GM13976 (cell line): ENCODE measurements around the gene RNF215.
"Not testable (repeated sequence)": the region's sequence is repeated elsewhere in the genome, so short reads cannot be mapped to it uniquely, and the experiment has no call there.

Source experiments
- DNase-seq: peaks from one replicate; pipeline ENCODE4 v3.0.0; 2012; ENCODE audit warnings: low spot score
- CTCF ChIP-seq: IDR thresholded peaks from 2 replicates; pipeline ENCODE4 v1.5.1; 2012; ENCODE audit warnings: borderline replicate concordance, mild to moderate bottlenecking; ENCODE audit not compliant: insufficient read depth; ENCODE audit errors: extremely low read depth, missing control alignments, control extremely low read depth
- in situ Hi-C: fragments of 300-500 bp; cut with MboI; formaldehyde crosslinking; loops from one replicate; pipeline ENCODE4 v1.12.0; 2022; ENCODE audit warnings: low sequenced_read_pairs, mixed read lengths, inconsistent platforms; ENCODE audit not compliant: unreplicated experiment

The RNF215 gene

GRCh38 chr22:30413001-30413400 lies 25.8 kb upstream of the RNF215 start:
- in situ Hi-C loops, result no loop called here
- TF ChIP-seq CTCF, result no peak
- DNase-seq, result no peak

GRCh38 chr22:30411780-30412179 lies 24.6 kb upstream of the RNF215 start:
- in situ Hi-C loops, result no loop called here
- DNase-seq, result no peak
- no peak for TF ChIP-seq CTCF

- TF ChIP-seq CTCF, result no peak
- no peak for DNase-seq
- in situ Hi-C loops, result no loop called here
Measured at GRCh38 chr22:30408388-30409102, 21.3 kb upstream of the RNF215 start.

GRCh38 chr22:30406400-30406799 lies 19.2 kb upstream of the RNF215 start:
- no peak for DNase-seq
- in situ Hi-C loops, result no loop called here
- TF ChIP-seq CTCF, result no peak

- in situ Hi-C loops, result no loop called here
- no peak for DNase-seq
- no peak for TF ChIP-seq CTCF
Measured at GRCh38 chr22:30405731-30406130, 18.5 kb upstream of the RNF215 start.

GRCh38 chr22:30404307-30404706 lies 17.1 kb upstream of the RNF215 start:
- in situ Hi-C loops, result no loop called here
- no peak for DNase-seq
- no peak for TF ChIP-seq CTCF

- DNase-seq, in situ Hi-C loops: not testable (repeated sequence)
Measured at GRCh38 chr22:30402766-30403104, 15.5 kb upstream of the RNF215 start.
